HepG2 (cell line): ENCODE measurements around the gene DOCK9. TPM values are rescaled to one million over a fixed set of nuclear protein-coding genes. Genes with fewer than 3 reads are reported as not detected.

ENCODE experiments used
- ATAC-seq: fragments of 200-7000 bp; cut with Tn5 transposase; 3 replicates; pipeline ENCODE4 v1.9.1; 2020; ENCODE audit warnings: mild to moderate bottlenecking, moderate library complexity
- BruUV-seq: library from RNA; stranded (reverse); fragments of 400-500 nt; replicated peaks from 2 replicates; lab custom pipeline; 2021; lab: Mats Ljungman, UMichigan
- CTCF ChIA-PET: fragments of 300-600 bp; formaldehyde crosslinking; extraction: SDS; loops from one replicate; lab custom pipeline; 2021; ENCODE audit warnings: low total read pairs, inconsistent platforms, low intra/inter-chr PET ratio; lab: Yijun Ruan, JAX
- POLR2A ChIA-PET: fragments of 350-600 bp; sonication (Branson Sonifier 250); formaldehyde crosslinking; loops from one replicate; lab custom pipeline; 2020; ENCODE audit warnings: antibody characterized with exemption, inconsistent platforms; lab: Yijun Ruan, JAX
- DNase-seq: peaks from one replicate; pipeline ENCODE4 v3.0.0-alpha.2; 2015; ENCODE audit warnings: low spot score
- FAIRE-seq: peaks from 3 replicates; lab custom pipeline; 2011; peaks lifted over from hg19 to GRCh38; lab: Jason Lieb, UNC
- H2AFZ ChIP-seq: one replicate; pipeline ENCODE4 v1.6.1; 2011; ENCODE audit warnings: low read length, inconsistent platforms
- H3K27ac ChIP-seq: fragments of 300-600 bp; 3 replicates; pipeline ENCODE4 v1.8.0; 2011; ENCODE audit warnings: mixed run types, mild to moderate bottlenecking, mixed read lengths, low read length, inconsistent platforms; ENCODE audit not compliant: insufficient read depth; ENCODE audit errors: extremely low read length
- H3K27me3 ChIP-seq, 2 experiments: fragments of 200-600 bp in 1 of 2; 2 replicates in 1 of 2; 3 replicates in 1 of 2; pipeline versions ENCODE4 v1.6.0 to v1.8.0; 2011; ENCODE audit warnings: low read length in 2 of 2, mild to moderate bottlenecking in 2 of 2, moderate library complexity in 2 of 2, inconsistent platforms in 1 of 2; ENCODE audit not compliant: insufficient read depth in 2 of 2, control insufficient read depth in 1 of 2
- H3K36me3 ChIP-seq, 2 experiments: fragments of 200-600 bp in 1 of 2; replicated peaks in 1 of 2; 2 replicates in 1 of 2; 3 replicates in 1 of 2; pipeline versions ENCODE4 v1.5.1 to v1.8.0; 2011; ENCODE audit warnings: low read length in 2 of 2, inconsistent platforms in 1 of 2; ENCODE audit not compliant: insufficient read depth in 2 of 2, control insufficient read depth in 1 of 2
- H3K4me1 ChIP-seq: 2 replicates; pipeline ENCODE4 v1.5.1; 2012; ENCODE audit warnings: low read length, inconsistent platforms; ENCODE audit not compliant: insufficient read depth
- H3K4me2 ChIP-seq: 2 replicates; pipeline ENCODE4 v1.6.0; 2011; ENCODE audit warnings: low read depth, low read length, inconsistent platforms
- H3K4me3 ChIP-seq, 3 experiments: fragments of 200-600 bp in 1 of 3; sonication (generic), shearing (Covaris generic) in 1 of 3; replicated peaks in 1 of 3; 2 replicates each; pipeline ENCODE4 v1.5.1; 2011 to 2016; ENCODE audit warnings: low read length in 3 of 3, inconsistent platforms in 2 of 3, low read depth in 2 of 3, mild to moderate bottlenecking in 2 of 3, control low read depth in 1 of 3, mixed read lengths in 1 of 3; ENCODE audit not compliant: insufficient read depth in 1 of 3
- H3K79me2 ChIP-seq: one replicate; pipeline ENCODE4 v1.6.1; 2011; ENCODE audit warnings: low read length, inconsistent platforms; ENCODE audit not compliant: insufficient read depth
- H3K9ac ChIP-seq: 2 replicates; pipeline ENCODE4 v1.6.0; 2011; ENCODE audit warnings: mild to moderate bottlenecking, low read depth, low read length, inconsistent platforms; ENCODE audit not compliant: insufficient read depth
- H3K9me3 ChIP-seq: 2 replicates; pipeline ENCODE4 v1.5.1; 2012; ENCODE audit warnings: mild to moderate bottlenecking, low read length
- H4K20me1 ChIP-seq: 2 replicates; pipeline ENCODE4 v1.6.0; 2011; ENCODE audit warnings: inconsistent platforms, mild to moderate bottlenecking, low read length, moderate library complexity; ENCODE audit not compliant: insufficient read depth
- ARHGAP35 ChIP-seq: sonication (generic); formaldehyde crosslinking; IDR thresholded peaks from 2 replicates; pipeline ENCODE4 v1.9.0; 2022; ENCODE audit warnings: mild to moderate bottlenecking, inconsistent platforms, moderate library complexity, missing genetic modification reagents, borderline replicate concordance
- ARNT ChIP-seq: fragments of 450-650 bp; IDR thresholded peaks from 2 replicates; pipeline ENCODE4 v1.6.1; 2017
- GABPA ChIP-seq, 2 experiments: IDR thresholded peaks; 2 replicates each; pipeline ENCODE4 v1.6.1; 2011 to 2016; ENCODE audit warnings: low read depth in 2 of 2, low read length in 1 of 2, missing biosample characterization in 1 of 2, missing genetic modification characterization in 1 of 2
- MIER2 ChIP-seq: IDR thresholded peaks from 2 replicates; pipeline ENCODE4 v1.6.1; 2016; ENCODE audit warnings: missing biosample characterization, missing genetic modification reagents
- PCBP2 ChIP-seq: fragments of 200-400 bp; formaldehyde crosslinking; optimal IDR thresholded peaks from 2 replicates; pipeline ENCODE3; 2018; ENCODE audit warnings: low read length, low read depth; ENCODE audit not compliant: poor library complexity, severe bottlenecking
- SALL2 ChIP-seq: sonication (generic); formaldehyde crosslinking; IDR thresholded peaks from 2 replicates; pipeline ENCODE4 v1.8.1; 2023; ENCODE audit warnings: mild to moderate bottlenecking, missing genetic modification reagents, inconsistent platforms
- ZNF572 ChIP-seq: sonication (generic); formaldehyde crosslinking; IDR thresholded peaks from 2 replicates; pipeline ENCODE4 v1.5.1; 2020; ENCODE audit warnings: mild to moderate bottlenecking, missing genetic modification reagents
- ZNF607 ChIP-seq: sonication (generic); formaldehyde crosslinking; IDR thresholded peaks from 2 replicates; pipeline ENCODE4 v1.5.1; 2020; ENCODE audit warnings: missing genetic modification reagents, mild to moderate bottlenecking, borderline replicate concordance
- WGBS: methylation state at CpG from one replicate; pipeline ENCODE4 v1.1.6; 2017; ENCODE audit warnings: low lambda C conversion rate; 5-methylcytosine and 5-hydroxymethylcytosine counted together
- in situ Hi-C: cut with HindIII; loops from 2 replicates; pipeline ENCODE4 v1.10.0; 2017; ENCODE audit warnings: low pct_unique_long_range_greater_than_20kb; ENCODE audit not compliant: extremely low pct_ligation_motif_present
- intact Hi-C: fragments of 100-400 bp; cut with micrococcal nuclease; formaldehyde crosslinking; loops from one replicate; pipeline ENCODE4 v1.10.0; 2022; ENCODE audit not compliant: unreplicated experiment
- polyA plus RNA-seq, 8 experiments: library from polyadenylated mRNA; depleted of rRNA in 3 of 8; stranded (reverse) in 7 of 8; unstranded in 1 of 8; fragments of >200 nt; fragmentation: Illumina TruSeq in 4 of 8; extraction: Trizol in 4 of 8; gene quantifications; 2 replicates each; pipeline versions ENCODE4 v1.2.1 to v1.2.3, GENCODE V29; 2011 to 2016; ENCODE audit warnings: low read depth in 4 of 8, missing spikeins in 1 of 8, mixed read lengths in 1 of 8; ENCODE audit not compliant: insufficient read depth in 1 of 8
- total RNA-seq, 5 experiments: library from RNA; depleted of rRNA; stranded (reverse); fragments of >200 nt; fragmentation: Illumina TruSeq; extraction: Trizol; gene quantifications; 2 replicates each; pipeline ENCODE4 v1.2.3, GENCODE V29; 2016; ENCODE audit warnings: low read depth in 1 of 5
- TF ChIP-seq, protein P1 (sequence below): sonication (generic); formaldehyde crosslinking; IDR thresholded peaks from 2 replicates; pipeline ENCODE4 v1.5.1; 2020; ENCODE audit warnings: mild to moderate bottlenecking, missing genetic modification reagents
- TF ChIP-seq, protein P2 (sequence below): sonication (generic); formaldehyde crosslinking; IDR thresholded peaks from 2 replicates; pipeline ENCODE4 v1.8.0; 2022; ENCODE audit warnings: mild to moderate bottlenecking, missing genetic modification reagents; ENCODE audit not compliant: insufficient replicate concordance
- TF ChIP-seq, protein P3 (sequence below): sonication (generic); formaldehyde crosslinking; IDR thresholded peaks from 2 replicates; pipeline ENCODE4 v1.5.0; 2020; ENCODE audit warnings: mild to moderate bottlenecking, missing genetic modification reagents, borderline replicate concordance

The DOCK9 gene
- total and polyA plus RNA-seq, 2 of the 13 experiments (the other 11 are each of a cell fraction or from before 2014, with no cell fraction given): 0.44 to 0.97 TPM

DNA sequence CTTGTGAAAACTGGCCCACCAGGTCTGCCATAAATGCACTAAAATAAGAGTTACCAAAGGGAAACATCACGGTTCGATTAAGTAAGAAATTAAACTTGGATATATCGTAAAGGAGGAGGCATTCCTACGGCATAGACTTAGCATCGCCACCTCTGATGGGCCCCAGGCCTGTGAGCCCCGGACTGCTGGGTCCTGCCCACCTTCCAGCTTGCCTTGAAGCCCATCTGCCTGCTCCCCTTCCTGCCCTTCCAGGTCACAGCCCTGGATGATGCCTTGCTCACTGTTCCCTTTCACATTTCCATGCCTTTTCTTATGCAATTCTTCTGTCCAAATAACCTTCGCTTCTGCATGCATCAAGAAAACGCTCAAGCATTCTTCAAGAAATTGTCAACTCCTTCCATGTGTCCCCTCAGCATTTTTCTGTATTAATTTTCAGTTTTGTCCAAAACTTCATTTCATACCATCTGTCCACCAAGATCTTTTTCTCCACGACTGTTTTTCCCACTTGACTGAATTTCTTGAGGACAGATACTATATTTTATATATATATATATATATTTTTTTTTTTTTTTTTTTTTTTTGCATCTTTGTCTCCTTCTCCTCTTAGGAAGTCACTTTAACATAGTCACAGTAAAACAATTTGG, 91.2 kb downstream of the DOCK9 start:
- Histone ChIP-seq H4K20me1 (no peaks in the 10 kb centered on the region), H3K4me3 (no peak overlapping the region), H3K27ac (no peak overlapping the region), H3K36me3 (no peaks in the 10 kb centered on the region), H3K79me2 (no peaks in the 10 kb centered on the region), H3K9me3 (no peaks in the 10 kb centered on the region), H2AFZ (no peak overlapping the region), H3K27me3 (no peaks in the 10 kb centered on the region; a peak in 1 of 5 replicates), H3K4me2 (no peak overlapping the region), H3K9ac (no peak overlapping the region), H3K4me1 (no peaks in the 10 kb centered on the region)
- WGBS: 81% methylated on average over 9 of the region's 9 CpGs
- TF ChIP-seq, protein P1, sequence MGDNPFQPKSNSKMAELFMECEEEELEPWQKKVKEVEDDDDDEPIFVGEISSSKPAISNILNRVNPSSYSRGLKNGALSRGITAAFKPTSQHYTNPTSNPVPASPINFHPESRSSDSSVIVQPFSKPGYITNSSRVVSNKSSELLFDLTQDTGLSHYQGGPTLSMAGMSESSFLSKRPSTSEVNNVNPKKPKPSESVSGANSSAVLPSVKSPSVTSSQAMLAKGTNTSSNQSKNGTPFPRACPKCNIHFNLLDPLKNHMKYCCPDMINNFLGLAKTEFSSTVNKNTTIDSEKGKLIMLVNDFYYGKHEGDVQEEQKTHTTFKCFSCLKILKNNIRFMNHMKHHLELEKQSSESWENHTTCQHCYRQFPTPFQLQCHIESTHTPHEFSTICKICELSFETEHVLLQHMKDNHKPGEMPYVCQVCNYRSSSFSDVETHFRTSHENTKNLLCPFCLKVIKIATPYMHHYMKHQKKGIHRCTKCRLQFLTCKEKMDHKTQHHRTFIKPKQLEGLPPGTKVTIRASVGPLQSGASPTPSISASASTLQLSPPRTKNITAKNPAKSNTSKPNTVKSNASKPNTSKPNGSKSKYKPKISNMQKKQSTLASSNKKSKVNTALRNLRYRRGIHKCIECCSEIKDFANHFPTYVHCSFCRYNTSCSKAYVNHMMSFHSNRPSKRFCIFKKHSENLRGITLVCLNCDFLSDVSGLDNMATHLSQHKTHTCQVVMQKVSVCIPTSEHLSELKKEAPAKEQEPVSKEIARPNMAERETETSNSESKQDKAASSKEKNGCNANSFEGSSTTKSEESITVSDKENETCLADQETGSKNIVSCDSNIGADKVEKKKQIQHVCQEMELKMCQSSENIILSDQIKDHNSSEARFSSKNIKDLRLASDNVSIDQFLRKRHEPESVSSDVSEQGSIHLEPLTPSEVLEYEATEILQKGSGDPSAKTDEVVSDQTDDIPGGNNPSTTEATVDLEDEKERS (CRISPR knock-in tag): no peak
- TF ChIP-seq ZNF607 (CRISPR knock-in tag) (no peak), ARNT (no peak), MIER2 (CRISPR knock-in tag) (no peak)
- ChIA-PET CTCF (no interaction called here), POLR2A (no interaction called here)
- intact Hi-C loops (no loop called here), in situ Hi-C loops (no loop called here)
- no TSS peak for BruUV-seq
- DNase-seq: no peak
- no peak for FAIRE-seq
- ATAC-seq: no peak

DNA sequence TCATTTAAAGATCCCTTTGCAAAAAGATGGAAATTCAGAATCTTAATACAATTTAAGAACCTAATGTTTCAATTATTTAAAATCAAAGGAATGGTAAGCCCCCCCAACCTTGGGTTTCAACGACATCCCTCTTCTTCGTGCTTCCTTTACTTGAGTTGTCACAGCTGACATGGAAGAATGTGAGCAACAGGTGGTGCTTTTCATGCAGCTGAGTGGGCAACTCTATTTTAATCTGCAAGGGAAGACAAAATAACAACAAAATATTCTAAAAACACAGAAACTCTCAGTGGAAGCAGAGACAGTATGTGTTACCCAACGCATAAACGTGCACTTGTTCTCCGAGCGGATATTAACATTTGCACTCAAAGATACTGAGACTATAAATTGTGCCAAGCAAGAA, 92.3 kb downstream of the DOCK9 start:
- no peaks in the 10 kb centered on the region for H3K79me2 ChIP-seq
- POLR2A ChIA-PET: no interaction called here
- 87% methylated on average over 6 of the region's 6 CpGs for WGBS
- H3K9ac ChIP-seq: no peak overlapping the region
- H3K4me3 ChIP-seq: no peak overlapping the region
- H3K4me2 ChIP-seq: no peak overlapping the region
- in situ Hi-C loops: no loop called here
- DNase-seq (no peak), FAIRE-seq (no peak), ATAC-seq (no peak)
- intact Hi-C loops: no loop called here
- no peaks in the 10 kb centered on the region for H4K20me1 ChIP-seq
- BruUV-seq: no TSS peak
- H3K9me3 ChIP-seq: no peaks in the 10 kb centered on the region
- no peaks in the 10 kb centered on the region for H3K36me3 ChIP-seq
- no peaks in the 10 kb centered on the region; a peak in 1 of 5 replicates for H3K27me3 ChIP-seq
- H2AFZ ChIP-seq: no peak overlapping the region
- CTCF ChIA-PET: no interaction called here
- no peak overlapping the region for H3K27ac ChIP-seq
- no peaks in the 10 kb centered on the region for H3K4me1 ChIP-seq
- no peak for TF ChIP-seq ARHGAP35 (CRISPR knock-in tag)
- no peak for TF ChIP-seq SALL2 (CRISPR knock-in tag)
- TF ChIP-seq, protein P2, sequence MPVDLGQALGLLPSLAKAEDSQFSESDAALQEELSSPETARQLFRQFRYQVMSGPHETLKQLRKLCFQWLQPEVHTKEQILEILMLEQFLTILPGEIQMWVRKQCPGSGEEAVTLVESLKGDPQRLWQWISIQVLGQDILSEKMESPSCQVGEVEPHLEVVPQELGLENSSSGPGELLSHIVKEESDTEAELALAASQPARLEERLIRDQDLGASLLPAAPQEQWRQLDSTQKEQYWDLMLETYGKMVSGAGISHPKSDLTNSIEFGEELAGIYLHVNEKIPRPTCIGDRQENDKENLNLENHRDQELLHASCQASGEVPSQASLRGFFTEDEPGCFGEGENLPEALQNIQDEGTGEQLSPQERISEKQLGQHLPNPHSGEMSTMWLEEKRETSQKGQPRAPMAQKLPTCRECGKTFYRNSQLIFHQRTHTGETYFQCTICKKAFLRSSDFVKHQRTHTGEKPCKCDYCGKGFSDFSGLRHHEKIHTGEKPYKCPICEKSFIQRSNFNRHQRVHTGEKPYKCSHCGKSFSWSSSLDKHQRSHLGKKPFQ (CRISPR knock-in tag): no peak
- TF ChIP-seq ZNF572: no peak
- TF ChIP-seq, protein P3, sequence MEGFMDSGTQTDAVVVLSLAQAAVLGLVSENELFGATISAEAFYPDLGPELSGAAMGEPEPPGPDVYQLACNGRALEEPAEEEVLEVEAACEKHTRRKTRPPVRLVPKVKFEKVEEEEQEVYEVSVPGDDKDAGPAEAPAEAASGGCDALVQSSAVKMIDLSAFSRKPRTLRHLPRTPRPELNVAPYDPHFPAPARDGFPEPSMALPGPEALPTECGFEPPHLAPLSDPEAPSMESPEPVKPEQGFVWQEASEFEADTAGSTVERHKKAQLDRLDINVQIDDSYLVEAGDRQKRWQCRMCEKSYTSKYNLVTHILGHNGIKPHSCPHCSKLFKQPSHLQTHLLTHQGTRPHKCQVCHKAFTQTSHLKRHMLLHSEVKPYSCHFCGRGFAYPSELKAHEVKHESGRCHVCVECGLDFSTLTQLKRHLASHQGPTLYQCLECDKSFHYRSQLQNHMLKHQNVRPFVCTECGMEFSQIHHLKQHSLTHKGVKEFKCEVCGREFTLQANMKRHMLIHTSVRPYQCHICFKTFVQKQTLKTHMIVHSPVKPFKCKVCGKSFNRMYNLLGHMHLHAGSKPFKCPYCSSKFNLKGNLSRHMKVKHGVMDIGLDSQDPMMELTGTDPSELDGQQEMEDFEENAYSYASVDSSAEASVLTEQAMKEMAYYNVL (CRISPR knock-in tag): no peak
- no peak for TF ChIP-seq PCBP2
- no peak for TF ChIP-seq GABPA (IDR thresholded peaks at IDR 0.05; ENCODE audit: low read depth, low read length)
- TF ChIP-seq GABPA (CRISPR knock-in tag; IDR thresholded peaks at IDR 0.05; ENCODE audit: low read depth): no peak
